Measurements from ENCODE around the gene NPHP4.

The NPHP4 gene

GRCh38 chr1:5950201-5950895, 41.9 kb downstream of the NPHP4 start:
- DNase-seq, result no peak

DNA sequence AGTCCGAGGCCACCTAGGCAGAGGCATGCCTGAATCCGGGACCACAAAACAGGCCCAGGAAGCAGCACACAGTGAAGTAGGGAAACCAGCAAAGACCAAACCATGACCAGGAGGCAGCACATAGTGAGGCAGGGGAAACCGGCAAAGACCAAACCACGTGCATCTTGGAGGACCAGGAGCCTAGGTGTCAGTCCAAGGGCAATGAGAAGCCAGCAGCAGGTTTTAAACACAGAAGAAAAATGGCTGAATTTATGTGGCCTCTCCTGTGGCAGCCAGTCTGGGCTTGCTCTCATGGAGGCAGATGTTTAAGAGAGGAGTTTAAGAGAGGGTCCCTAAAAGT, 42.5 kb downstream of the NPHP4 start:
- DNase-seq, result no peak

GRCh38 chr1:5949085-5949760, 43.0 kb downstream of the NPHP4 start:
- DNase-seq, result no peak

DNA sequence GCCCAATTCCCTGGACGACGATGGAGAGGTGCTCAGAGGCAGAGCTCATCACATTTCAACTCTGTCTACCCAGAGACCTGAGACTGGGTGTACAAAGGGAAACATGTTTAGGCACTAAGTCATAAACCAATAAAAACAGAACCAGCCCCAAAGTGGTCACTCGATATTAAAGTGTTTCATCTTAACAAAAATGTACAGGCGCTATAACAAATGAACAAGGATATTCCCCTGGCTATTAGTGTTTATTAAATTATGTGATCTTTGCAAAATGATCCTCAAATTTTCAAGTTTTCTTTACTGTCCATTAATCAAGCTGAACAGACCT, 43.6 kb downstream of the NPHP4 start:
- DNase-seq, result no peak

GRCh38 chr1:5947978-5948680, 44.1 kb downstream of the NPHP4 start:
- no peak for DNase-seq

GRCh38 chr1:5947071-5947821, 45.0 kb downstream of the NPHP4 start:
- no peak for DNase-seq

DNA sequence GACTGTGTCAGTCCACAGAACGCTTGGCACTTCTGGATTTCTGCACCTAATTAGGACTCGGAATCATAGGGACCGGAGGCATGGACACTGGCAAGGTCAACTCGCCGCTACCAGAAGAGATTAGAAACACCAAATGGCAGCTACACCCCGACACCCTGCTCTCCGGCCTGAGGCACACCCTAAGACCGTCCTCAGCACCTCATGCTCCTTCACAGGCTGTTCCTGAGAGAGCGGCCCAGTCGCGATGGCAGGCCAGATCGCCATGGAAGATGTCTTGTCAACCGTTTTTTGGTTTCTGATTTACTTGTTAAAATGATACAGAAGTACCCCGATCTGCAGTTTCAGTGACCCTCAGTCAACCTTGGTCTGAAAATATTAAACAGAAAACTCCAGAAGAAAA, 46.8 kb downstream of the NPHP4 start:
- DNase-seq, result no peak

GRCh38 chr1:5944843-5945167, 47.4 kb downstream of the NPHP4 start:
- no peak for DNase-seq

- DNase-seq, result no peak
Observed at GRCh38 chr1:5944154-5944842, 47.9 kb downstream of the NPHP4 start.

DNA sequence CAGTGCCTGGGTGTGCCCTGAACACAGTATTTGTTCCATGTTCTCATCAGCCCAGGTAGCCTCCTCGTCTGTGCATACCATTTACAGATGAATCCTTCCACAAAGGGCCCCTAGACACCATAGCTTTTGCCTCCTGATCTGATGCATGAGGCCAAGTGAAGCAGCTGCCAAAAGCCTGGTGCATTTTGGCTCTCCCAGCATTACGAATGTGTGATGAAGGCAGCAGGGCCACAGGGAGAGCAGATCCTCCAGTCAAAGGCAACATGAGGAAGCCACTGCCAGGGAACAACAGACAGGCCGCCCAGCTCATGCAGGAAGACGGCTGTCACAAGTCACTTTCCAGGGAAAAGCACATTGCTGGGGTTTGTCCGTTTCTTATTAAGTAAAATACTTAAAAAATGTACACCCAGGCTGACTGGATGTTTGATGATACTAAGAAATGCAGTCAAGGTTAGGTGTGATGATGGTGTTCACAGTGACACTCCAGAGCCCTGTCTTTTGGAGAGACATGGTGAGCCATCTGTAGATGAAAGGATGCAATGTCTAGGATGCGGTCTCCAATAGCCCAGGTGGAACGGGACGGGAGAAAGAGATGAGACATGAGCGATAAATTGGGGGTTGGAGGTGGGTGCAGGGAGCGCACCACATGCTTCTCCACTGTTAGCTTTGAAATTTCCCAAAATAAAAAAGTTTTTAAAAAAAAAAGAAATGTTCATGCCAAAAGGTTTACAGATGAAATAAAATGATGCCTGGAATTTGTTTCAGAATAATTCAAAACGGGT, 48.7 kb downstream of the NPHP4 start:
- peak in 1 of 14 donors; percentile 46 for DNase-seq

DNA sequence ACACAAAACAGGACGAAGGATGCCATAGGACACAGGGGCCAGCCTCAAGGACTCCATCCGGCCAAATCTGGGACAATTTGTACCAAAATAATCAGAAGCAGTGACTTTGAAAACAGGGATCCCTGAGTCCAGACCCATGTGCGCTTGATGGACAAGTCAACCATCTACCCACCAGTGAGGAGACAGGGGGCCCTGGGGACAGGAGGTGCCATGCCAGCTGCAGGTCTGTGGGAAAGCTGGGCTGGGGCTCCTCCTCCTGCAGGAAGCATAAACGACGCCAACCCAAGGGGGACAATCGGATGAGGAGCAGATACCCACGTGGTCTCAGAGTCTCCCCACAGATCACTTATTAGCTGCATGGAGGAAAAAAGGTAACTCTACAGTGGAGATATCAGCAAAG, 50.6 kb downstream of the NPHP4 start:
- DNase-seq, result no peak

DNA sequence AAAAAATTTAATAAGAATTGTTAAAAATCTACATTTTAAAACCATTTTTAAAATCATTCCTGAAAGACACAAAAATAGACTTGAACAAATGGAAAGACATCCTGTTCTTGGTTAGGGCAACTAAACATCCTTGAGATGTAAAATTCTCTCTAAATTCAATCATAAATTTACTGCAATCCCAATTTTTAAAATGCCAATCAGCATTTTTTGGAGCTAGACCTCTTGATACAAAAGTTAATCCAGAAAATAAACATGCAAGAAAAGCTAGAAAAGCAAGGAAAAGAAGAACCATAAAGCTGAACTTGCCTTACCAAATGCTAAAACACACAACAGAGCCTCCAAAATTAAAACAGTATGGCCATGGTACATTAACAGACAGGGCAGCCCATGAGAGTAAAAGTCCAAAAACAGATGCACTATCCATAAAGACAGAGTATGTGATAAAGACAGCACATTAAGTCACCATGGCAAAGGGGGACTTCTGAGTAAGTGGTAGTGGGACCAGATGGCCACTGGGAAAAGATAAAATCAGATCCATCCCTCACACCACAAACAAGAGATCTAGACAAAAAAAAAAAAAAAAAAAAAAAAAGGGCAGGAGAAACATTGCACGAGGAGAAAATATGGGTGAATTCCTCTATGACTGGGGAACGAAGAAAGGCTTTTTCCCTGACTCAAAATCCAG, 51.4 kb downstream of the NPHP4 start:
- DNase-seq, result no peak

GRCh38 chr1:5939271-5940170, 52.7 kb downstream of the NPHP4 start:
- no peak for DNase-seq

GRCh38 chr1:5938101-5938646, 54.1 kb downstream of the NPHP4 start:
- no peak for DNase-seq

- no peak for DNase-seq
Observed at GRCh38 chr1:5937373-5937857, 54.8 kb downstream of the NPHP4 start.

DNA sequence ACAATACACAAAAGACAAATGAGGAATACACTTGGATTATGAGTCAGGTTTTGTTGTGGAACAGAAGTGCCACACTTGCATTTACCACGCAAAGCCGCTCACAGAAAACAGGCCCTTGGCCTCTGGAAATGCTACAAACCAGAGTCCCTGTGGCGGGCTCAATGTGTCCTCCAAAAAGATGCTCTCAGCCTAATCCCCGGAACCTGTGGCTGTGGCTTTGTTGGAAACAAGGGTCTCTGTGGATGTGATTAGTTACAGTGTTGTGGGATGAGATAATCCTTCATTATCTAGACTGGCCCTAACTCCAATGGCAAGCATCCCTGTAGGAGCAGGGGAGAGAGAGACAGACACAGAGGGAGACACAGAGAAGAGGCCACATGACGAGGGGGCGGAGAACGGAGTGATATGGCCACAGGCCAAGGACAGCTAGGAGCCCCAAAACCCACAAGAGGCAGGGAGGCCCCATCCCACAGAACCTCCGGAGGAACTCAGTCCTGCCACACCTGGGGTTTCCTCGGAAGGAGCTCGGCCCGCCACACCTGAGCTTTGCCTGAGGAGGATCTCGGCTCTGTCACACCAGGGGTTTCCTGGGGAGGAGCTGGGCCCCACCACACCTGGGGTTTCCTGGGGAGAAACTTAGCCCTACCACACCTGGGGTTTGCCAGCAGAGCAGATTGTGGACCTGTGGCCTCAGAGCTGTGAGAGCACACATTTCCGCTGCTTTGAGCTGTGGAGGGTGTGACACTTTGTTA, 55.4 kb downstream of the NPHP4 start:
- no peak for DNase-seq

- DNase-seq, result no peak
Observed at GRCh38 chr1:5936126-5936525, 56.1 kb downstream of the NPHP4 start.

- no peak for DNase-seq
Observed at GRCh38 chr1:5935026-5935425, 57.2 kb downstream of the NPHP4 start.

Data from C1 segment of cervical spinal cord (tissue), 14 donors.